Measurements from ENCODE around the gene ILK.

DNA sequence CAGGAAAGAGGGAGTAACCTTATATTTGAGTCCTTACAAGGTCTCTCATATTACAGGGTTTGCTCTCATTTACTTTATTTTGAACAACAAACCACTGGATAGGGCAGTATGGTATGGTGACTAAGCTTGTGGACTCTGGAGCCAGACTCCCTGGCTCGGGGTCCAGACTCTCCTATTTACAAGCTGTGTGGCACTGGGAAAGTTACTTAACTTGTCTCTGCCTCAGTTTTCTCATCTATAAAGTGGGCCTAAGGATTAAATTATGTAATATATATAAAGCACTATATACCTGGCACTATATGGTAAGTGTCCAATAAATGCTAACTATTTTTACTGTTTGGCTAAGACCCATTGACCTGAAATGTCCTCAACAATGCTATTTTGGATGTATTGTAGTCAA, 53.8 kb downstream of the ILK start:
- TF ChIP-seq, protein P1, sequence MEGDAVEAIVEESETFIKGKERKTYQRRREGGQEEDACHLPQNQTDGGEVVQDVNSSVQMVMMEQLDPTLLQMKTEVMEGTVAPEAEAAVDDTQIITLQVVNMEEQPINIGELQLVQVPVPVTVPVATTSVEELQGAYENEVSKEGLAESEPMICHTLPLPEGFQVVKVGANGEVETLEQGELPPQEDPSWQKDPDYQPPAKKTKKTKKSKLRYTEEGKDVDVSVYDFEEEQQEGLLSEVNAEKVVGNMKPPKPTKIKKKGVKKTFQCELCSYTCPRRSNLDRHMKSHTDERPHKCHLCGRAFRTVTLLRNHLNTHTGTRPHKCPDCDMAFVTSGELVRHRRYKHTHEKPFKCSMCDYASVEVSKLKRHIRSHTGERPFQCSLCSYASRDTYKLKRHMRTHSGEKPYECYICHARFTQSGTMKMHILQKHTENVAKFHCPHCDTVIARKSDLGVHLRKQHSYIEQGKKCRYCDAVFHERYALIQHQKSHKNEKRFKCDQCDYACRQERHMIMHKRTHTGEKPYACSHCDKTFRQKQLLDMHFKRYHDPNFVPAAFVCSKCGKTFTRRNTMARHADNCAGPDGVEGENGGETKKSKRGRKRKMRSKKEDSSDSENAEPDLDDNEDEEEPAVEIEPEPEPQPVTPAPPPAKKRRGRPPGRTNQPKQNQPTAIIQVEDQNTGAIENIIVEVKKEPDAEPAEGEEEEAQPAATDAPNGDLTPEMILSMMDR (IDR thresholded peaks at IDR 0.05; ENCODE audit: low read depth, low read length): no peak
- no peak for TF ChIP-seq EZH2phosphoT487 (IDR thresholded peaks at IDR 0.05; ENCODE audit: low read depth)
